ENCODE data around the gene SLC2A13.

SLC2A13 gene

DNA sequence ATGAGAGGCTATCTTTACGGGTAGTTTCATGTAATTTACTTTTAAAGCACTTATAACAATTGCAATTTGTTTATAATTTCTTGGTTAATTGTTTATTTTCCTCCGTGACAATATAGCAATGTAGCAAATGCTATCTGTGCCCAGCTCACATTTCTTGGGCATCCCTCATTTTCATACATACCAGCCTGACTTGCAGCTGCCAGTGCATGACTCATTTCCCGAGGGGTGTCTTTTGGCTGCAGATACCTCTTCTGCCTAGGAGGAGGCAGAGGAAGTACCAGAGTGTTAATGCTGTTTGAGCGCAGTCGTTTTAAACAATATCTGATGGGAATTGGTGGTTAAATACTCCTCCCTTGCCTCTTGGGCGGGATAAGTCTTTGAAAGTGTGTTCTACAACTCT, 382.1 kb downstream of the SLC2A13 start:
- no peak for DNase-seq

GRCh38 chr12:39722504-39722903, 383.4 kb downstream of the SLC2A13 start:
- no peak for DNase-seq

DNA sequence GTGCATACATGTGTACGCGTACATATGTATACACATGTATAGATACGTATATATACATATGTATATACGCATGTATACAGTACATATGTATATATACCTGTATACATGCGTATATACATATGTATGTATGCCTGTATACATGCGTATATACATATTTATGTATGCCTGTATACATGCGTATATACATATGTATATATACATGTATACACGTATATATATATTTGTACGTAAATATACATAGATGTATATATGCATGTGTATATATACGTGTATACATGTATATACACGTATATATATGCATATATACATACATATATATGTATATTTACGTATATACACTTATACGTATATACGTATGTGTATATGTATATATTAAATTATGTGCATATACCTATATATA, 392.3 kb downstream of the SLC2A13 start:
- no peak for DNase-seq

DNA sequence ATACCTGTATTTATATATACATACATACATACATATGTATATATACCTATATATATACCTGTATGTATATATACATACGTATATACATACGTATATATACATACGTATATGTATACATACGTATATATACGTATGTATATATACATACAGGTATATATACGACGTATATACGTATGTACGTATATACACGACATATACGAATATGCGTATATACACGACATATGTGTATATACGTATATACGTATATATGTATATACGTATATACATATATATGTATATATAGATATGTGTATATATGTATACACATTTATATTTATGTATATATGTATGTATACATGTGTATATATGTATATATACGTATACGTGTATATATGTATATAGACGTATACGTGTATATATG, 393.5 kb downstream of the SLC2A13 start:
- no peak for DNase-seq
